ENCODE results near the gene NCKAP5. TPM values are rescaled to one million over a fixed set of nuclear protein-coding genes. Genes with fewer than 3 reads are reported as not detected.

The NCKAP5 gene
- total RNA-seq, 1 experiment from 2014 or later: 3.2 TPM

DNA sequence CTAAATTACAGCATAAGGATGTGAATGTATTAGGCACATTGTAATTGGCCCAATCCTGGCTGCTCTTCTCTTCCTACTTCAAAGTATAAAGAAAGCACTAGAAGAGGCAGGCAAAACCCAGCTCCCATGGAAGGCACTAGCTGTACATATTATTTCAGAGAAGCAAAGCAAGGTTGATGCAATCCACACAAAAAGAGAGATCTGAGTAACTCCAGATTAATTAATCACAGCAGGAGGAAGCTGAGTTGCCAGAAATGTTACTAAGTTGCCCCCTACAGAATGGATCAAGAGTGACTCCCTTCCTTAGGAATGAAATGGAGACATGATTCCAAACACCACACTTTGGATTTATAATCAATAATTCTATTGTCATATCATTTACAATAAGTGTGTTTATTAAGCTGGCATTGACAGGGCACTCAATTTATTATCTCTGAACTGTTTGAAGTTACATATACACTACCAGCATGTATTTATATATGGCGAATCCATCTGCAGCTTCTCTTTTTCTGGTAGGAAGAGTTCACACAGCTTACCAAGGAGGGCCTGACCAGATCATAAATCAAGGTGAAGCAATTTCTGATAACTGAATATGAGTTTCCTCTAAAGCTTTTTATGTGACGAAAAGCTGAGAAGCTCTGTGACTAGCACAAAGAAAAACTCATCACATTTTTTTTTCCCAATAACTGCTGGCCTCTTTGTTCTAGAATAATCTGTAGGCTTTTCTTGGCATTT, 505.2 kb downstream of the NCKAP5 start:
- no peaks in the 10 kb centered on the region for H3K79me2 ChIP-seq (ENCODE audit: low read length)
- no peaks in the 10 kb centered on the region for H3F3A ChIP-seq (ENCODE audit: low read length, unreplicated experiment)
- no peak overlapping the region for H3K9ac ChIP-seq (ENCODE audit: low read length)
- POLR2A ChIA-PET (ENCODE audit: unreplicated experiment): no interaction called here
- no peak overlapping the region for H2AFZ ChIP-seq (ENCODE audit: low read length)
- H3K9me3 ChIP-seq (ENCODE audit: low read length): no peaks in the 10 kb centered on the region
- no peaks in the 10 kb centered on the region for H3K9me2 ChIP-seq (replicated peaks; ENCODE audit: low read length)
- TF ChIP-seq EZH2phosphoT487 (IDR thresholded peaks at IDR 0.05; ENCODE audit: borderline replicate concordance, low read length) (no peak), EZH2 (IDR thresholded peaks at IDR 0.05; ENCODE audit: low read length, unreplicated experiment) (no peak), CTCF (conservative IDR thresholded peaks at IDR 0.05; ENCODE audit: low read depth, low read length) (no peak)
- ATAC-seq (no peak), DNase-seq (no peak)
- intact Hi-C loops (cut with micrococcal nuclease): no loop called here
- no peaks in the 10 kb centered on the region for H3K4me1 ChIP-seq (ENCODE audit: insufficient read depth, low read length)
- CTCF ChIA-PET: no interaction called here
- H3K4me3 ChIP-seq (ENCODE audit: low read length): no peak overlapping the region
- H3K4me2 ChIP-seq (ENCODE audit: low read length): no peak overlapping the region
- BruUV-seq (replicated peaks): no TSS peak
- no peaks in the 10 kb centered on the region for H3K36me3 ChIP-seq (ENCODE audit: low read depth, low read length)
- no peaks in the 10 kb centered on the region for H3K27me3 ChIP-seq (ENCODE audit: low read length)
- no peaks in the 10 kb centered on the region for H4K20me1 ChIP-seq (ENCODE audit: low read length)
- H3K27ac ChIP-seq (ENCODE audit: low read length): no peak overlapping the region

- no peak for ATAC-seq
- Histone ChIP-seq H3K4me2 (ENCODE audit: low read length) (no peak overlapping the region), H3K9me2 (replicated peaks; ENCODE audit: low read length) (no peaks in the 10 kb centered on the region), H3K27me3 (ENCODE audit: low read length) (no peaks in the 10 kb centered on the region), H3K79me2 (ENCODE audit: low read length) (no peaks in the 10 kb centered on the region), H3K27ac (ENCODE audit: low read length) (no peak overlapping the region), H3K9ac (ENCODE audit: low read length) (no peak overlapping the region), H3K9me3 (ENCODE audit: low read length) (no peaks in the 10 kb centered on the region), H3K4me1 (ENCODE audit: insufficient read depth, low read length) (no peaks in the 10 kb centered on the region), H4K20me1 (ENCODE audit: low read length) (no peaks in the 10 kb centered on the region), H3K36me3 (ENCODE audit: low read depth, low read length) (no peaks in the 10 kb centered on the region), H3K4me3 (ENCODE audit: low read length) (no peak overlapping the region), H3F3A (ENCODE audit: low read length, unreplicated experiment) (no peaks in the 10 kb centered on the region), H2AFZ (ENCODE audit: low read length) (no peak overlapping the region)
- TF ChIP-seq EZH2 (IDR thresholded peaks at IDR 0.05; ENCODE audit: low read length, unreplicated experiment) (no peak), CTCF (conservative IDR thresholded peaks at IDR 0.05; ENCODE audit: low read depth, low read length) (no peak), EZH2phosphoT487 (IDR thresholded peaks at IDR 0.05; ENCODE audit: borderline replicate concordance, low read length) (no peak)
- intact Hi-C loops (cut with micrococcal nuclease): no loop called here
- ChIA-PET CTCF (no interaction called here), POLR2A (ENCODE audit: unreplicated experiment) (no interaction called here)
- BruUV-seq (replicated peaks): no TSS peak
- no peak for DNase-seq
Observed at GRCh38 chr2:133061874-133062593, 506.2 kb downstream of the NCKAP5 start.

GRCh38 chr2:133054297-133054696, 514.0 kb downstream of the NCKAP5 start:
- Histone ChIP-seq H3K4me1 (ENCODE audit: insufficient read depth, low read length) (no peaks in the 10 kb centered on the region), H3K9me2 (replicated peaks; ENCODE audit: low read length) (no peaks in the 10 kb centered on the region), H3K27me3 (ENCODE audit: low read length) (no peaks in the 10 kb centered on the region), H2AFZ (ENCODE audit: low read length) (no peak overlapping the region), H3K4me3 (ENCODE audit: low read length) (no peak overlapping the region), H3K9ac (ENCODE audit: low read length) (no peak overlapping the region), H3K27ac (ENCODE audit: low read length) (no peak overlapping the region), H3K36me3 (ENCODE audit: low read depth, low read length) (no peaks in the 10 kb centered on the region), H3K79me2 (ENCODE audit: low read length) (no peaks in the 10 kb centered on the region), H3K9me3 (ENCODE audit: low read length) (no peaks in the 10 kb centered on the region), H3F3A (ENCODE audit: low read length, unreplicated experiment) (no peaks in the 10 kb centered on the region), H3K4me2 (ENCODE audit: low read length) (no peak overlapping the region), H4K20me1 (ENCODE audit: low read length) (no peaks in the 10 kb centered on the region)
- intact Hi-C loops (cut with micrococcal nuclease): no loop called here
- POLR2A ChIA-PET (ENCODE audit: unreplicated experiment): no interaction called here
- no TSS peak for BruUV-seq (replicated peaks)
- DNase-seq (no peak), ATAC-seq (no peak)
- no peak for TF ChIP-seq EZH2phosphoT487 (IDR thresholded peaks at IDR 0.05; ENCODE audit: borderline replicate concordance, low read length)
- TF ChIP-seq EZH2 (IDR thresholded peaks at IDR 0.05; ENCODE audit: low read length, unreplicated experiment): no peak
- no peak for TF ChIP-seq CTCF (conservative IDR thresholded peaks at IDR 0.05; ENCODE audit: low read depth, low read length)
- CTCF ChIA-PET: no interaction called here

Measured in PC-3 (cell line).